CD4-positive, alpha-beta T cell treated with Interleukin-4 for 1 hour (primary cell): ENCODE measurements around the gene MBD6.
"Not testable (repeated sequence)": the region's sequence is repeated elsewhere in the genome, so short reads cannot be mapped to it uniquely, and the experiment has no call there.

Experiments used
- DNase-seq, 2 donors: peaks; one replicate each; pipeline ENCODE4 v3.0.0-alpha.2; 2020 to 2022

MBD6 gene

GRCh38 chr12:57551637-57552305 is 29.1 kb downstream of the MBD6 start:
- no peak for DNase-seq

GRCh38 chr12:57552306-57552651 is 29.7 kb downstream of the MBD6 start:
- no peak for DNase-seq

- DNase-seq, result no peak
Measured at GRCh38 chr12:57552835-57553313, 30.2 kb downstream of the MBD6 start.

- DNase-seq, result no peak
Measured at GRCh38 chr12:57553343-57554202, 30.9 kb downstream of the MBD6 start.

- DNase-seq, result no peak
Measured at GRCh38 chr12:57554453-57554852, 31.8 kb downstream of the MBD6 start.

GRCh38 chr12:57554897-57555296 is 32.3 kb downstream of the MBD6 start:
- DNase-seq, result no peak

GRCh38 chr12:57558864-57559263 is 36.2 kb downstream of the MBD6 start:
- no peak for DNase-seq

- DNase-seq, result no peak
Measured at GRCh38 chr12:57560516-57560915, 37.9 kb downstream of the MBD6 start.

GRCh38 chr12:57561117-57561516 is 38.5 kb downstream of the MBD6 start:
- not testable (repeated sequence) for DNase-seq

- DNase-seq, result no peak
Measured at GRCh38 chr12:57563358-57563757, 40.7 kb downstream of the MBD6 start.

- no peak for DNase-seq
Measured at GRCh38 chr12:57564178-57564740, 41.6 kb downstream of the MBD6 start.

GRCh38 chr12:57568838-57569237 is 46.2 kb downstream of the MBD6 start:
- DNase-seq, result no peak

- no peak for DNase-seq
Measured at GRCh38 chr12:57569858-57570257, 47.2 kb downstream of the MBD6 start.

- not testable (repeated sequence) for DNase-seq
Measured at GRCh38 chr12:57570438-57570837, 47.8 kb downstream of the MBD6 start.

- no peak for DNase-seq
Measured at GRCh38 chr12:57571926-57572762, 49.5 kb downstream of the MBD6 start.

GRCh38 chr12:57574795-57575194 is 52.2 kb downstream of the MBD6 start:
- no peak for DNase-seq

- DNase-seq, result no peak
Measured at GRCh38 chr12:57575771-57576612, 53.4 kb downstream of the MBD6 start.

- DNase-seq, result no peak
Measured at GRCh38 chr12:57576613-57577160, 54.1 kb downstream of the MBD6 start.

- DNase-seq, result no peak
Measured at GRCh38 chr12:57577981-57578758, 55.5 kb downstream of the MBD6 start.

GRCh38 chr12:57579011-57579410 is 56.4 kb downstream of the MBD6 start:
- DNase-seq, result no peak
